Stimulated activated effector memory CD8-positive, alpha-beta T cell treated with anti-CD3 and anti-CD28 coated beads, Interleukin-12 subunit alpha, Interleukin-12 subunit beta, amount 100 ng/mL, for 72 hours (primary cell): ENCODE measurements around the gene MTX2.
"Not testable (repeated sequence)": the region's sequence is repeated elsewhere in the genome, so short reads cannot be mapped to it uniquely, and the experiment has no call there.

ENCODE experiments used
- ATAC-seq: fragments of 150-1000 bp; cut with Tn5 transposase; 2 replicates; pipeline ENCODE4 v1.10.0; 2021
- DNase-seq, 2 donors: peaks; one replicate each; pipeline ENCODE4 v3.0.0; 2021 to 2022; ENCODE audit warnings: low spot score in 2 of 2
- H3K27ac Mint-ChIP-seq: one replicate; pipeline ENCODE4 v1.8.0; 2022; ENCODE audit warnings: mild to moderate bottlenecking, mixed read lengths
- H3K36me3 Mint-ChIP-seq: one replicate; pipeline ENCODE4 v1.8.0; 2022; ENCODE audit warnings: mild to moderate bottlenecking, mixed read lengths
- H3K4me1 Mint-ChIP-seq: one replicate; pipeline ENCODE4 v1.8.0; 2022; ENCODE audit warnings: mixed read lengths
- H3K4me3 Mint-ChIP-seq: one replicate; pipeline ENCODE4 v1.8.0; 2022; ENCODE audit warnings: mild to moderate bottlenecking, mixed read lengths
- H3K9me3 Mint-ChIP-seq: one replicate; pipeline ENCODE4 v1.8.0; 2022; ENCODE audit warnings: mixed read lengths

MTX2 gene

GRCh38 chr2:176321916-176322315 lies 52.7 kb downstream of the MTX2 start:
- Mint-ChIP-seq H3K4me1 (no peaks in the 10 kb centered on the region), H3K36me3 (peaks cover 5% of the 10 kb centered on the region), H3K27ac (no peak overlapping the region)

GRCh38 chr2:176324862-176325261 lies 55.6 kb downstream of the MTX2 start:
- DNase-seq (no peak), ATAC-seq (no peak)
- H3K36me3 Mint-ChIP-seq, result peaks cover 24% of the 10 kb centered on the region
- H3K4me1 Mint-ChIP-seq, result no peaks in the 10 kb centered on the region
- no peak overlapping the region for H3K27ac Mint-ChIP-seq
- H3K9me3 Mint-ChIP-seq, result no peaks in the 10 kb centered on the region
- H3K4me3 Mint-ChIP-seq, result no peak overlapping the region

More at GRCh38 chr2:176321916-176322315, 52.7 kb downstream of the MTX2 start:
- no peaks in the 10 kb centered on the region for H3K9me3 Mint-ChIP-seq
- no peak for ATAC-seq
- no peak overlapping the region for H3K4me3 Mint-ChIP-seq
- no peak for DNase-seq

DNA sequence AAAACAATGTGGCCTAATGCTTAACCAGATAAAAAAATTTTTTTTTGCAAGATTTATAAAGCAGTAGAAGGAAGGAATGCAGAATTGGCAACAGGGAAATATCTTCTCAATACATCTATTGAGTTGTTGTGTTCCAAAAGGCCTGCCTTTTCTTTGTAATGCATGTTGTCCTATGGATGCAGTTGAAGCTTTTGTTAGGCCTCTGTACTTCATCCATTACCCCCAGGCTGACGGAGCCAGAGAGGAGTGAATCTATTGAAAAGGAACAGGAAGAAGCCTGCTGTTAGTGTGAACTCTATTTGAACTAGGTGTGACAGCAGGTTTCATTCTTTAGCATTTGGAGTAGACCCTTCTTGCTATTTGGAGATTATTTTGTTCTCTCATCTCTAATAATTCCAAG lies 56.5 kb downstream of the MTX2 start:
- Mint-ChIP-seq H3K9me3 (no peaks in the 10 kb centered on the region), H3K36me3 (peaks cover 26% of the 10 kb centered on the region), H3K27ac (no peak overlapping the region), H3K4me1 (no peaks in the 10 kb centered on the region), H3K4me3 (no peak overlapping the region)
- no peak for DNase-seq
- ATAC-seq, result no peak

- ATAC-seq, result no peak
- Mint-ChIP-seq H3K27ac (no peak overlapping the region), H3K4me1 (no peaks in the 10 kb centered on the region), H3K9me3 (no peaks in the 10 kb centered on the region), H3K36me3 (peaks cover 26% of the 10 kb centered on the region), H3K4me3 (no peak overlapping the region)
- DNase-seq, result no peak
Measured at GRCh38 chr2:176328149-176328548, 58.9 kb downstream of the MTX2 start.

GRCh38 chr2:176330612-176331011 lies 61.4 kb downstream of the MTX2 start:
- DNase-seq, result no peak
- Mint-ChIP-seq H3K9me3 (no peaks in the 10 kb centered on the region), H3K36me3 (peaks cover 23% of the 10 kb centered on the region), H3K4me1 (no peaks in the 10 kb centered on the region), H3K27ac (no peak overlapping the region), H3K4me3 (no peak overlapping the region)
- ATAC-seq, result no peak

DNA sequence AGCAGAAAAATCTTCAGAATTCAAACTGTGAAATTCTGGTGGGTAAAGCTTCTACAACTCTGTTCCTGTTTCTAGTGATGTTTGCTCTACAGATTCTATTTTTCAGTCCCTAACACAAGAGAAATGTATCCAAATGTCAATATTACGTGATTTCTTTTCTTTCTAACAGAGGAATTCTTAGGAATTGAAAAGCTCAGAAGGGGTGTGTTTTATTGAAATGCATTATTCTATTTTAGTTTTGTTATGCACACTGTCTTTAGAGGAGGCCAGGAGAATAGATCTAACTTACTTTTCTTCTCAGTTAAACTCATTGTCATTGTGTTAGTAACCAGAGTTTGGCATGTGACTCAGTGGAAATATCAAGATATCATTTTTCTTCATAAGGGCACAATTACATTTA lies 62.4 kb downstream of the MTX2 start:
- ATAC-seq, result no peak

GRCh38 chr2:176334729-176335128 lies 65.5 kb downstream of the MTX2 start:
- Mint-ChIP-seq H3K9me3 (no peaks in the 10 kb centered on the region), H3K36me3 (peaks cover 15% of the 10 kb centered on the region), H3K4me3 (no peak overlapping the region), H3K4me1 (no peaks in the 10 kb centered on the region), H3K27ac (no peak overlapping the region)
- DNase-seq (no peak), ATAC-seq (no peak)

More for the DNA sequence above, 62.4 kb downstream of the MTX2 start:
- no peak overlapping the region for H3K27ac Mint-ChIP-seq
- no peaks in the 10 kb centered on the region for H3K4me1 Mint-ChIP-seq
- DNase-seq, result no peak
- H3K4me3 Mint-ChIP-seq, result no peak overlapping the region
- H3K9me3 Mint-ChIP-seq, result no peaks in the 10 kb centered on the region
- H3K36me3 Mint-ChIP-seq, result peaks cover 21% of the 10 kb centered on the region

DNA sequence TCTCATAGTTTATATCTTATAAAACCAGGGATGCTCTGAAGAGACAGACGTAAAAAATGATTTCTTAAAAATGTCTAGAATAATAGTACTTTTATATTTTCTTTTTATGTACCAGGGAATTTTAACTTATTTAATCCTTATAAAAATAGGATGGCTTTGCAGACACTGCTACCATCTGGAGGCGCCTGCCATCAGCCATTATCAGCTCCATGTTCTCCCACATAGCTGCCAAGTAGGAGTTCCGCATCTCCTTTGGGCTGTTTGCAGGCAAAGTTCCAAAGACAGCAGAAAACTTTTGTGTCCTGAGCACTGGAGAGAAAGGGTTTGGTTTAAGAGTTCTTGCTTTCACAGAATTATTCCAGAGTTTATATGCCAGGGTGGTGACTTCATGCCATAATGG lies 69.2 kb downstream of the MTX2 start:
- ATAC-seq (no peak), DNase-seq (no peak)
- no peaks in the 10 kb centered on the region for H3K4me1 Mint-ChIP-seq
- H3K9me3 Mint-ChIP-seq, result no peaks in the 10 kb centered on the region
- no peak overlapping the region for H3K4me3 Mint-ChIP-seq
- H3K36me3 Mint-ChIP-seq, result peaks cover 11% of the 10 kb centered on the region
- no peak overlapping the region for H3K27ac Mint-ChIP-seq

GRCh38 chr2:176339208-176339607 lies 70.0 kb downstream of the MTX2 start:
- Mint-ChIP-seq H3K27ac (no peak overlapping the region), H3K36me3 (peaks cover 11% of the 10 kb centered on the region), H3K9me3 (no peaks in the 10 kb centered on the region), H3K4me3 (no peak overlapping the region), H3K4me1 (no peaks in the 10 kb centered on the region)
- ATAC-seq (no peak), DNase-seq (no peak)

DNA sequence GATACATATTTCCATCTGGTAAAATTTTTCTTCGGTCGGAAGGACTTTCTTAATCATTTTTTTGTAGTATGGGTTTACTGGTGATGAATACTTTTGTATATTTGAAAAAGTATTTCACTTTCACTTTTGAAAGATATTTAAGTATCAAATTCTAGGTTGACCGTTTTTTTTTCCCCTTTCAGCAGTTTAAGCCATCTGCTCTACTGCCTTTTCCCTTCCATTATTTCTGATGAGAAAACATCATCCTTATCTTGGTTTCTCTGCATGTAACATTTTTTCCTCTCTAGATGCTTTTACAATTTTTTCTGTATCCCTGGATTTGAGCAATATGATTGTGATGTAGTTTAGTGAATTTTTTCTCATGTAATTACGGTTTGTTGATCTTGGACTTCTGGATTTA lies 87.0 kb downstream of the MTX2 start:
- DNase-seq (no peak), ATAC-seq (no peak)
- peaks cover 4% of the 10 kb centered on the region for H3K9me3 Mint-ChIP-seq
- H3K36me3 Mint-ChIP-seq, result no peaks in the 10 kb centered on the region
- no peak overlapping the region for H3K27ac Mint-ChIP-seq
- no peaks in the 10 kb centered on the region for H3K4me1 Mint-ChIP-seq
- no peak overlapping the region for H3K4me3 Mint-ChIP-seq

- Mint-ChIP-seq H3K36me3 (no peaks in the 10 kb centered on the region), H3K4me3 (no peak overlapping the region), H3K4me1 (no peaks in the 10 kb centered on the region), H3K27ac (no peak overlapping the region), H3K9me3 (no peaks in the 10 kb centered on the region)
- DNase-seq, result no peak
- ATAC-seq, result no peak
Measured at GRCh38 chr2:176364273-176364977, 95.2 kb downstream of the MTX2 start.

- H3K27ac Mint-ChIP-seq, result no peak overlapping the region
- no peaks in the 10 kb centered on the region for H3K36me3 Mint-ChIP-seq
- ATAC-seq, result no peak
- H3K4me1 Mint-ChIP-seq, result no peaks in the 10 kb centered on the region
- no peaks in the 10 kb centered on the region for H3K9me3 Mint-ChIP-seq
- no peak overlapping the region for H3K4me3 Mint-ChIP-seq
- no peak for DNase-seq
Measured at GRCh38 chr2:176368349-176368748, 99.1 kb downstream of the MTX2 start.

- no peak for DNase-seq
- H3K4me1 Mint-ChIP-seq, result no peaks in the 10 kb centered on the region
- H3K4me3 Mint-ChIP-seq, result no peak overlapping the region
- H3K9me3 Mint-ChIP-seq, result no peaks in the 10 kb centered on the region
- no peaks in the 10 kb centered on the region for H3K36me3 Mint-ChIP-seq
- no peak overlapping the region for H3K27ac Mint-ChIP-seq
- ATAC-seq, result no peak
Measured at GRCh38 chr2:176370467-176371171, 101.4 kb downstream of the MTX2 start.

GRCh38 chr2:176373155-176373554 lies 103.9 kb downstream of the MTX2 start:
- not testable (repeated sequence) for H3K9me3 Mint-ChIP-seq, DNase-seq, ATAC-seq, H3K27ac Mint-ChIP-seq, H3K4me3 Mint-ChIP-seq, H3K4me1 Mint-ChIP-seq, H3K36me3 Mint-ChIP-seq

GRCh38 chr2:176378323-176378722 lies 109.1 kb downstream of the MTX2 start:
- H3K27ac Mint-ChIP-seq, result no peak overlapping the region
- no peaks in the 10 kb centered on the region for H3K36me3 Mint-ChIP-seq
- H3K9me3 Mint-ChIP-seq, result peaks cover 14% of the 10 kb centered on the region
- H3K4me1 Mint-ChIP-seq, result no peaks in the 10 kb centered on the region
- ATAC-seq, result no peak
- H3K4me3 Mint-ChIP-seq, result no peak overlapping the region
- no peak for DNase-seq

DNA sequence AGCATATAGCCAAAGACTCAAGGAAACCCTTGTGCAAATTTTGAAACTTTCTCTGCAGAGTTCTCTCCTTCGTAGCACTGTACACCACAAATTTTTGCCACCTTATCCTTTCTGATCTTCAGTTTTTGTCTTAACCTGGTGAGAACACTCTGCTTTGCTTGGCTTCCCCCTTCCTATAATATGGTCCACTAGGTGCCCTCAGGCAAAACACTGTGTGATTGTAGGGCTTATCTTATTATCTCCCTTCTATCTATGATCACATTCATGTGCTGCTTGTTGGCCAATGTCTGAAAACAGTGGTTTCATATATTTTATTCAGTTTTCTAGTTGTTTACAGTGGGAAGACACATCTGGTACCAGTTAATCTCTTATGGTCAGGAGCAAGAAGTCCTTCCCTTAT lies 111.1 kb downstream of the MTX2 start:
- H3K4me1 Mint-ChIP-seq, result no peaks in the 10 kb centered on the region
- H3K9me3 Mint-ChIP-seq, result peaks cover 14% of the 10 kb centered on the region
- no peak overlapping the region for H3K4me3 Mint-ChIP-seq
- DNase-seq (no peak), ATAC-seq (no peak)
- no peak overlapping the region for H3K27ac Mint-ChIP-seq
- H3K36me3 Mint-ChIP-seq, result no peaks in the 10 kb centered on the region
